DOHH2 (cell line): ENCODE measurements around the gene CX3CL1.

Experiments used
- H3F3A ChIP-seq: fragments of 200-600 bp; sonication (generic), shearing (Covaris generic); 2 replicates; pipeline ENCODE4 v1.6.0; 2016; ENCODE audit warnings: antibody characterized with exemption, mild to moderate bottlenecking; ENCODE audit not compliant: control insufficient read depth, insufficient read depth
- H3K27ac ChIP-seq: fragments of 200-600 bp; sonication (generic); 2 replicates; pipeline ENCODE4 v1.5.1; 2014; ENCODE audit warnings: low read depth, mild to moderate bottlenecking, low read length, moderate library complexity
- H3K27me3 ChIP-seq: fragments of 200-600 bp; sonication (generic); 2 replicates; pipeline ENCODE4 v1.6.1; 2014; ENCODE audit warnings: mild to moderate bottlenecking, low read length, mixed read lengths; ENCODE audit not compliant: control insufficient read depth
- H3K36me3 ChIP-seq: fragments of 200-600 bp; sonication (generic); 2 replicates; pipeline ENCODE4 v1.6.1; 2014; ENCODE audit warnings: mild to moderate bottlenecking, low read length, moderate library complexity, mixed read lengths; ENCODE audit not compliant: control insufficient read depth
- H3K4me1 ChIP-seq: fragments of 200-600 bp; sonication (generic); 2 replicates; pipeline ENCODE4 v1.6.1; 2014; ENCODE audit warnings: mild to moderate bottlenecking, low read length, mixed read lengths; ENCODE audit not compliant: control insufficient read depth
- H3K4me2 ChIP-seq: fragments of 200-600 bp; sonication (generic); 2 replicates; pipeline ENCODE4 v1.6.0; 2014; ENCODE audit warnings: mild to moderate bottlenecking, low read length, moderate library complexity
- H3K4me3 ChIP-seq: fragments of 200-600 bp; sonication (generic); 2 replicates; pipeline ENCODE4 v1.5.1; 2014; ENCODE audit warnings: mild to moderate bottlenecking, low read length, mixed read lengths
- H3K79me2 ChIP-seq: fragments of 200-600 bp; sonication (generic); 2 replicates; pipeline ENCODE4 v1.6.1; 2014; ENCODE audit warnings: mild to moderate bottlenecking, low read length, mixed read lengths; ENCODE audit not compliant: control insufficient read depth
- H3K9me2 ChIP-seq: fragments of 200-600 bp; sonication (generic); replicated peaks from 2 replicates; pipeline ENCODE4 v1.6.1; 2014; ENCODE audit warnings: mild to moderate bottlenecking, low read length, mixed read lengths; ENCODE audit not compliant: control insufficient read depth
- H3K9me3 ChIP-seq: fragments of 200-600 bp; sonication (generic); 2 replicates; pipeline ENCODE4 v1.6.1; 2014; ENCODE audit warnings: antibody characterized with exemption, low read length, mixed read lengths; ENCODE audit not compliant: control insufficient read depth, insufficient read depth
- H4K20me1 ChIP-seq: fragments of 200-600 bp; sonication (generic); 2 replicates; pipeline ENCODE4 v1.6.0; 2014; ENCODE audit warnings: low read depth, mild to moderate bottlenecking, antibody characterized with exemption, low read length, moderate library complexity; ENCODE audit not compliant: control insufficient read depth, insufficient read depth
- EZH2phosphoT487 ChIP-seq: fragments of 200-600 bp; sonication (generic); IDR thresholded peaks from 2 replicates; pipeline ENCODE4 v1.6.1; 2017; ENCODE audit warnings: borderline replicate concordance, mild to moderate bottlenecking, antibody characterized with exemption, low read length, moderate library complexity, mixed read lengths
- TF ChIP-seq, protein P1 (sequence below): fragments of 200-600 bp; sonication (generic); IDR thresholded peaks from one replicate; pipeline ENCODE4 v1.5.1; 2014; ENCODE audit warnings: antibody characterized with exemption, mild to moderate bottlenecking, low read depth, low read length; ENCODE audit not compliant: poor library complexity, severe bottlenecking

Gene CX3CL1

DNA sequence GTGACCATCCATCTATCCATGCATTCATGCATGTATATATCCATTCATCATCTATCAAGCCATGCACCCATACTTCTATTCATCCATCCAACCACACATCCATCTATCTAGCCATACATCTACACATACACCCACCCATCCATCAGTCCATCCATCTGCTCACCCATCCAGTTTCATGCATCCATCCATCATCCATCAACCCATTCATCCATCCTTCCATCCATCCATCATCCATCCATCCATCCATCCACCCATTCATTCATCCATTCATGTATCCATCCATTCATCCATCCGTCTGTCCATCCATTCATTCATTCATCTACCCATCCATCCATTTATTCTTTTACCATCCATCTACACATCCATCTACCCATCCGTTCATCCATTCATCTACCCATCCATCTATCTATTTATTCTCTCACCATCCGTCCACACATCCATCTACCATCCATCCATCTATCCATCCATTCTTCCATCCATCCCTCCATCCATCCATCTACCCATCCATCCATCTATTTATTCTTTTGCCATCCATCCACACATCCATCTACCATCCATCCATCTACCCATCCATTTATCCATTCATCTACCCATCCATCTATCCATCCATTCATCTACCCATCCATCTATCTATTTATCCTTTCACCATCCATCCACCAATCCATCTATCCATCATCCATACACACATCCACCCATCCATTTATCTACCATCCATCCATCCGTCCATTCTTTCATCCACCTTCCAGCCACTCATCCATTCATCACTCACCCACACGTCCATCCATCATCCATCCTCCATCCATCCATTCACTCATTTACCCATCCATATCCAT is 35.4 kb downstream of the CX3CL1 start:
- H3F3A ChIP-seq = no peaks in the 10 kb centered on the region
- H3K9me2 ChIP-seq = no peaks in the 10 kb centered on the region
- H3K4me3 ChIP-seq = no peak overlapping the region
- no peaks in the 10 kb centered on the region for H3K79me2 ChIP-seq
- H3K36me3 ChIP-seq = no peaks in the 10 kb centered on the region
- no peaks in the 10 kb centered on the region for H3K9me3 ChIP-seq
- TF ChIP-seq, protein P1, sequence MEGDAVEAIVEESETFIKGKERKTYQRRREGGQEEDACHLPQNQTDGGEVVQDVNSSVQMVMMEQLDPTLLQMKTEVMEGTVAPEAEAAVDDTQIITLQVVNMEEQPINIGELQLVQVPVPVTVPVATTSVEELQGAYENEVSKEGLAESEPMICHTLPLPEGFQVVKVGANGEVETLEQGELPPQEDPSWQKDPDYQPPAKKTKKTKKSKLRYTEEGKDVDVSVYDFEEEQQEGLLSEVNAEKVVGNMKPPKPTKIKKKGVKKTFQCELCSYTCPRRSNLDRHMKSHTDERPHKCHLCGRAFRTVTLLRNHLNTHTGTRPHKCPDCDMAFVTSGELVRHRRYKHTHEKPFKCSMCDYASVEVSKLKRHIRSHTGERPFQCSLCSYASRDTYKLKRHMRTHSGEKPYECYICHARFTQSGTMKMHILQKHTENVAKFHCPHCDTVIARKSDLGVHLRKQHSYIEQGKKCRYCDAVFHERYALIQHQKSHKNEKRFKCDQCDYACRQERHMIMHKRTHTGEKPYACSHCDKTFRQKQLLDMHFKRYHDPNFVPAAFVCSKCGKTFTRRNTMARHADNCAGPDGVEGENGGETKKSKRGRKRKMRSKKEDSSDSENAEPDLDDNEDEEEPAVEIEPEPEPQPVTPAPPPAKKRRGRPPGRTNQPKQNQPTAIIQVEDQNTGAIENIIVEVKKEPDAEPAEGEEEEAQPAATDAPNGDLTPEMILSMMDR = no peak
- TF ChIP-seq EZH2phosphoT487 = no peak
- no peak overlapping the region for H3K4me2 ChIP-seq
- H4K20me1 ChIP-seq = no peaks in the 10 kb centered on the region
- H3K27ac ChIP-seq = no peak overlapping the region
- peaks cover 43% of the 10 kb centered on the region for H3K27me3 ChIP-seq
- peaks cover 6% of the 10 kb centered on the region for H3K4me1 ChIP-seq

DNA sequence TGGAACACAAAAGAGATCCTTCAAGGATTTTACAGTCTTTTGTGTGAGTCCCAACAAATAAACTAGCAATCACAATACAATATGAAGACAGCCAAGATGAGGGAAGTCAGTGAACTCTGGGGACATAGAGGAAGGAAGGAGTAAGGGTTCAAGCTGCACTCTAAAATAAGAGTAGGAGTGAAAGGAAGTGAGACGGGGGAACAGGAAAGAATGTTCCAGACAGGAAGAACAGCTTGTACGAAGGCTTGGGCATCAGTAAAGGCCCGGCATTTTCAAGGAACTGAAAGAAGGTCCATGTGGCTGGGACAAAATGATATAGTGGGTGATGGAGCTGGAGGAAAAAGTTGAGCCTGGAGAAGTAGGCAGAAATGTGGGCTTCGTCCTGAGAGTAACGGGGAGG is 36.8 kb downstream of the CX3CL1 start:
- no peaks in the 10 kb centered on the region for H3K79me2 ChIP-seq
- peaks cover 51% of the 10 kb centered on the region for H3K27me3 ChIP-seq
- H3K9me3 ChIP-seq = no peaks in the 10 kb centered on the region
- H3K27ac ChIP-seq = no peak overlapping the region
- H4K20me1 ChIP-seq = no peaks in the 10 kb centered on the region
- H3K9me2 ChIP-seq = no peaks in the 10 kb centered on the region
- no peaks in the 10 kb centered on the region for H3K36me3 ChIP-seq
- no peaks in the 10 kb centered on the region for H3F3A ChIP-seq
- peaks cover 20% of the 10 kb centered on the region for H3K4me1 ChIP-seq
- H3K4me3 ChIP-seq = no peak overlapping the region
- no peak for TF ChIP-seq EZH2phosphoT487
- TF ChIP-seq, protein P1 = no peak
- no peak overlapping the region for H3K4me2 ChIP-seq

DNA sequence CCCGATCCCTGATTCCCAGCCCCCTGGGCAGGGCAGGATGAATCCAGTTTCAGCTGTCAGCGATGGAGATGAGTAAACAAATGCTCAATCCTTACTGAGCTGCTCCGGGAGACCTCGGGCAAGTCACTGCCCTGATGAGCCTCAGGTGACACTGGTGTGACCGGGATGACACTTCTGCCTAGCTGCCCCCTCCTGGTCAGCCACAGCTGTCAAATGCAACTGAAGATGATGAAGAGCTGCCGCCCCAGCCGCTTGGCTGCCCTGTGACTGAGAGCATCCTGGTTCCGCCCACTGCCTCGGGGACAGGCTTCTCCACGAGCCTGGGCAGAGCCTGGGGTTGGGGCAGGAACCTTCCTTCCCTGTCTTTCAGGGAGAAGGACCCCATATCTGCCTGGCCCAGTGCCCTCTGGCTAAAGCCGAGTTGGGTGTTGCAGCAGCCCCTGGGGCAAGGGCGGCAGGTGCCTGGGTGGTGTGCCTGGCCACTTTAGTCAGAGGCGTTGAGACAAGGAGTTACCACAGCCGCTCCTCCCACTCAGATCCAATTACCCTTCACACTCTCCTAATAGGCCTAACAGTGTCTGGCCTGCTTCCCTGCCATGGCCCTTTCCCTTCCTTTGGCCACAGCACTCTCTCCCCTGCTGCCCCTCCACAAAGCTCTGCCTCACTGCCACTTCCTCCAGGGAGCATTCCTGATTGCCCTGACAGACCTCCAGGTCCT is 37.7 kb downstream of the CX3CL1 start:
- no peaks in the 10 kb centered on the region for H3K79me2 ChIP-seq
- H3F3A ChIP-seq = no peaks in the 10 kb centered on the region
- no peaks in the 10 kb centered on the region for H4K20me1 ChIP-seq
- H3K27me3 ChIP-seq = peaks cover 54% of the 10 kb centered on the region
- no peak overlapping the region for H3K27ac ChIP-seq
- no peaks in the 10 kb centered on the region for H3K9me3 ChIP-seq
- no peak overlapping the region for H3K4me3 ChIP-seq
- no peak overlapping the region for H3K4me2 ChIP-seq
- TF ChIP-seq EZH2phosphoT487 = no peak
- TF ChIP-seq, protein P1 = no peak
- H3K4me1 ChIP-seq = peaks cover 21% of the 10 kb centered on the region
- H3K36me3 ChIP-seq = no peaks in the 10 kb centered on the region
- H3K9me2 ChIP-seq = no peaks in the 10 kb centered on the region
